BE2C (cell line): ENCODE data around the gene PCAT6.

Experiments
- DNase-seq: peaks from one replicate; pipeline ENCODE4 v3.0.0-alpha.2; 2020
- H3K27me3 ChIP-seq: fragments of 250-450 bp; sonication (Bioruptor Pico); 2 replicates; pipeline ENCODE4 v1.5.1; 2020; ENCODE audit warnings: mild to moderate bottlenecking
- H3K36me3 ChIP-seq: fragments of 250-450 bp; sonication (Bioruptor Pico); 2 replicates; pipeline ENCODE4 v1.5.1; 2020; ENCODE audit warnings: mild to moderate bottlenecking
- H3K4me1 ChIP-seq: fragments of 250-450 bp; sonication (Bioruptor Pico); 2 replicates; pipeline ENCODE4 v1.5.1; 2020
- H3K4me3 ChIP-seq: 2 replicates; pipeline ENCODE4 v1.5.1; 2011; ENCODE audit warnings: low read depth, low read length
- H3K9me3 ChIP-seq: fragments of 250-450 bp; sonication (Bioruptor Pico); 2 replicates; pipeline ENCODE4 v1.5.1; 2020
- CTCF ChIP-seq: IDR thresholded peaks from 2 replicates; pipeline ENCODE4 v1.5.1; 2012; ENCODE audit warnings: mild to moderate bottlenecking, low read depth, low read length

PCAT6 gene

GRCh38 chr1:202858789-202859414, 48.1 kb downstream of the PCAT6 start:
- H3K4me1 ChIP-seq: no peaks in the 10 kb centered on the region
- peak; percentile 12 for DNase-seq
- H3K4me3 ChIP-seq: no peak overlapping the region
- H3K27me3 ChIP-seq: no peaks in the 10 kb centered on the region
- TF ChIP-seq CTCF: no peak
- no peaks in the 10 kb centered on the region; the same call in 1 of the 2 replicates for H3K36me3 ChIP-seq
- no peaks in the 10 kb centered on the region for H3K9me3 ChIP-seq

GRCh38 chr1:202860744-202861419, 50.1 kb downstream of the PCAT6 start:
- Histone ChIP-seq H3K27me3 (no peaks in the 10 kb centered on the region), H3K36me3 (no peaks in the 10 kb centered on the region), H3K4me1 (no peaks in the 10 kb centered on the region), H3K4me3 (peak overlapping the region; percentile 79), H3K9me3 (no peaks in the 10 kb centered on the region)
- peak; percentile 67 for DNase-seq
- TF ChIP-seq CTCF: no peak
